DND-41 (cell line): ENCODE results near the gene HBP1.
A peak's percentile ranks its signal among the peaks of the same experiment; 100 is the strongest.

Experiments
- ATAC-seq: fragments of 200-7000 bp; cut with Tn5 transposase; 3 replicates; pipeline ENCODE4 v1.9.1; 2021; ENCODE audit warnings: low read depth; ENCODE audit not compliant: insufficient read depth
- DNase-seq: peaks from one replicate; pipeline ENCODE4 v3.0.0-alpha.2; 2020
- H2AFZ ChIP-seq: 2 replicates; pipeline ENCODE4 v1.6.0; 2012; ENCODE audit warnings: low read depth, low read length
- H3K27ac ChIP-seq: 2 replicates; pipeline ENCODE4 v1.5.1; 2012; ENCODE audit warnings: low read length, inconsistent platforms
- H3K27me3 ChIP-seq: fragments of 200-600 bp; sonication (generic); 2 replicates; pipeline ENCODE4 v1.6.0; 2012; ENCODE audit warnings: low read length, mild to moderate bottlenecking, inconsistent platforms; ENCODE audit not compliant: insufficient read depth, poor library complexity
- H3K36me3 ChIP-seq: 2 replicates; pipeline ENCODE4 v1.5.1; 2012; ENCODE audit warnings: low read length, inconsistent platforms; ENCODE audit not compliant: insufficient read depth
- H3K4me1 ChIP-seq: 2 replicates; pipeline ENCODE4 v1.5.1; 2012; ENCODE audit warnings: mild to moderate bottlenecking, low read length; ENCODE audit not compliant: insufficient read depth
- H3K4me2 ChIP-seq: 2 replicates; pipeline ENCODE4 v1.6.0; 2012; ENCODE audit warnings: mild to moderate bottlenecking, moderate library complexity, low read length, inconsistent platforms; ENCODE audit not compliant: insufficient read depth
- H3K4me3 ChIP-seq, 2 experiments: fragments of 200-600 bp in 1 of 2; shearing (Covaris generic) in 1 of 2; 2 replicates each; pipeline ENCODE4 v1.5.1; 2012 to 2016; ENCODE audit warnings: inconsistent platforms in 2 of 2, low read length in 2 of 2, mild to moderate bottlenecking in 2 of 2, low read depth in 1 of 2, moderate library complexity in 1 of 2
- H3K79me2 ChIP-seq: 2 replicates; pipeline ENCODE4 v1.6.0; 2012; ENCODE audit warnings: low read length, inconsistent platforms; ENCODE audit not compliant: insufficient read depth
- H3K9ac ChIP-seq: 2 replicates; pipeline ENCODE4 v1.6.0; 2012; ENCODE audit warnings: low read depth, mild to moderate bottlenecking, inconsistent platforms, low read length, moderate library complexity
- H3K9me3 ChIP-seq: 2 replicates; pipeline ENCODE4 v1.5.1; 2012; ENCODE audit warnings: low read length, moderate library complexity, mild to moderate bottlenecking, inconsistent platforms; ENCODE audit not compliant: insufficient read depth, severe bottlenecking
- H4K20me1 ChIP-seq: 2 replicates; pipeline ENCODE4 v1.6.0; 2012; ENCODE audit warnings: low read length; ENCODE audit not compliant: insufficient read depth
- CTCF ChIP-seq: IDR thresholded peaks from 2 replicates; pipeline ENCODE4 v1.5.1; 2012; ENCODE audit warnings: borderline replicate concordance, low read length, moderate library complexity, mild to moderate bottlenecking; ENCODE audit not compliant: poor library complexity, severe bottlenecking; ENCODE audit errors: extremely low read depth
- EZH2 ChIP-seq: IDR thresholded peaks from 3 replicates; pipeline ENCODE4 v1.6.1; 2012; ENCODE audit warnings: borderline replicate concordance, low read depth, mild to moderate bottlenecking, moderate library complexity, low read length, inconsistent platforms; ENCODE audit not compliant: severe bottlenecking

The HBP1 gene

GRCh38 chr7:107123392-107123791, 45.4 kb upstream of the HBP1 start:
- no peak overlapping the region for H2AFZ ChIP-seq
- H3K4me2 ChIP-seq, result no peak overlapping the region
- ATAC-seq, result no peak
- H3K79me2 ChIP-seq, result no peaks in the 10 kb centered on the region
- peaks cover 22% of the 10 kb centered on the region for H3K4me1 ChIP-seq
- H3K27me3 ChIP-seq, result peaks cover 3% of the 10 kb centered on the region
- no peak for DNase-seq
- no peak overlapping the region for H3K9ac ChIP-seq
- H3K9me3 ChIP-seq, result no peaks in the 10 kb centered on the region
- no peaks in the 10 kb centered on the region for H3K36me3 ChIP-seq
- H3K27ac ChIP-seq, result no peak overlapping the region
- TF ChIP-seq EZH2 (no peak), CTCF (no peak)
- H3K4me3 ChIP-seq, result no peak overlapping the region
- no peaks in the 10 kb centered on the region for H4K20me1 ChIP-seq

- H3K9ac ChIP-seq, result peak overlapping the region; percentile 14; the same call in 1 of the 2 replicates
- H3K36me3 ChIP-seq, result no peaks in the 10 kb centered on the region
- H3K79me2 ChIP-seq, result no peaks in the 10 kb centered on the region
- DNase-seq (no peak), ATAC-seq (no peak)
- peak overlapping the region; percentile 63 for H3K4me2 ChIP-seq
- peak overlapping the region; percentile 32 for H2AFZ ChIP-seq
- peaks cover 22% of the 10 kb centered on the region for H3K4me1 ChIP-seq
- H3K9me3 ChIP-seq, result no peaks in the 10 kb centered on the region
- H3K27me3 ChIP-seq, result no peaks in the 10 kb centered on the region
- peak overlapping the region in 1 of 2 experiments; percentile 54; a peak in 1 of 4 replicates for H3K4me3 ChIP-seq
- H4K20me1 ChIP-seq, result no peaks in the 10 kb centered on the region
- TF ChIP-seq EZH2 (no peak), CTCF (no peak)
- no peak overlapping the region for H3K27ac ChIP-seq
Observed at GRCh38 chr7:107125475-107125874, 43.3 kb upstream of the HBP1 start.

GRCh38 chr7:107128217-107128616, 40.6 kb upstream of the HBP1 start:
- Histone ChIP-seq H3K9ac (no peak overlapping the region), H3K27ac (no peak overlapping the region), H3K9me3 (no peaks in the 10 kb centered on the region), H3K4me3 (no peak overlapping the region), H3K27me3 (no peaks in the 10 kb centered on the region), H3K36me3 (no peaks in the 10 kb centered on the region), H3K4me1 (peaks cover 22% of the 10 kb centered on the region), H4K20me1 (no peaks in the 10 kb centered on the region), H3K4me2 (no peak overlapping the region), H2AFZ (no peak overlapping the region), H3K79me2 (no peaks in the 10 kb centered on the region)
- TF ChIP-seq EZH2 (no peak), CTCF (no peak)
- no peak for DNase-seq
- no peak for ATAC-seq

GRCh38 chr7:107128748-107129147, 40.1 kb upstream of the HBP1 start:
- H3K9me3 ChIP-seq, result no peaks in the 10 kb centered on the region
- no peak overlapping the region for H3K9ac ChIP-seq
- no peaks in the 10 kb centered on the region for H3K36me3 ChIP-seq
- no peak for DNase-seq
- no peaks in the 10 kb centered on the region for H3K27me3 ChIP-seq
- no peak overlapping the region for H2AFZ ChIP-seq
- no peaks in the 10 kb centered on the region for H4K20me1 ChIP-seq
- H3K4me1 ChIP-seq, result peaks cover 22% of the 10 kb centered on the region
- H3K27ac ChIP-seq, result no peak overlapping the region
- no peaks in the 10 kb centered on the region for H3K79me2 ChIP-seq
- no peak for TF ChIP-seq CTCF
- TF ChIP-seq EZH2, result no peak
- no peak overlapping the region for H3K4me2 ChIP-seq
- H3K4me3 ChIP-seq, result no peak overlapping the region
- no peak for ATAC-seq
